Suppressor macrophage treated with lipopolysaccharide for 4 hours (primary cell): ENCODE results near the gene SMG9.

ENCODE experiments used
- DNase-seq: peaks from one replicate; pipeline ENCODE4 v3.0.0-alpha.2; 2020

The SMG9 gene

GRCh38 chr19:43754503-43755255 is at the start of gene SMG9:
TSS of gene SMG9 (minus strand) at chr19:43754962. CDS start at chr19:43750741, 4,221 bp downstream.
- DNase-seq, result peak; percentile 100

- no peak for DNase-seq
Measured at GRCh38 chr19:43804432-43804831, 49.7 kb upstream of the SMG9 start.

GRCh38 chr19:43802216-43802951 is 47.6 kb upstream of the SMG9 start, which contains the start of gene LYPD5:
TSS of gene LYPD5 (minus strand) at chr19:43802447. CDS start at chr19:43802380, 67 bp downstream.
- DNase-seq, result no peak

- DNase-seq, result no peak
Measured at GRCh38 chr19:43799502-43800142, 44.9 kb upstream of the SMG9 start.

- peak; percentile 48 for DNase-seq
Measured at GRCh38 chr19:43798546-43799409, 44.0 kb upstream of the SMG9 start.

- no peak for DNase-seq
Measured at GRCh38 chr19:43798026-43798545, 43.3 kb upstream of the SMG9 start.

- no peak for DNase-seq
Measured at GRCh38 chr19:43797556-43797955, 42.8 kb upstream of the SMG9 start.

GRCh38 chr19:43797118-43797517 is 42.4 kb upstream of the SMG9 start:
- no peak for DNase-seq

- DNase-seq, result no peak
Measured at GRCh38 chr19:43790587-43790986, 35.8 kb upstream of the SMG9 start.

GRCh38 chr19:43789029-43789428 is 34.3 kb upstream of the SMG9 start:
- peak; percentile 77 for DNase-seq

- no peak for DNase-seq
Measured at GRCh38 chr19:43786665-43787064, 31.9 kb upstream of the SMG9 start.

- DNase-seq, result peak; percentile 91
Measured at GRCh38 chr19:43784981-43785808, 30.4 kb upstream of the SMG9 start.

GRCh38 chr19:43784241-43784980 is 29.6 kb upstream of the SMG9 start:
- peak; percentile 87 for DNase-seq

- DNase-seq, result no peak
Measured at GRCh38 chr19:43783636-43784035, 28.9 kb upstream of the SMG9 start.

- DNase-seq, result no peak
Measured at GRCh38 chr19:43782689-43783231, 28.0 kb upstream of the SMG9 start.

GRCh38 chr19:43782311-43782660 is 27.5 kb upstream of the SMG9 start:
- no peak for DNase-seq

- DNase-seq, result no peak
Measured at GRCh38 chr19:43781630-43782310, 27.0 kb upstream of the SMG9 start.

GRCh38 chr19:43780706-43781525 is 26.2 kb upstream of the SMG9 start, which contains the start of gene KCNN4:
TSS of gene KCNN4 (minus strand) at chr19:43780973. CDS start at chr19:43780861, 112 bp downstream.
- peak; percentile 85 for DNase-seq

- no peak for DNase-seq
Measured at GRCh38 chr19:43779820-43780219, 25.1 kb upstream of the SMG9 start.
